GM21529 (cell line): Measurements from ENCODE around the gene FGFBP1.

Experiments used
- ATAC-seq: cut with Tn5 transposase; IDR thresholded peaks from one replicate; pipeline ENCODE4 v1.9.1; 2021; ENCODE audit not compliant: unreplicated experiment

FGFBP1 gene

GRCh38 chr4:15913631-15913970, 24.9 kb downstream of the FGFBP1 start:
- no peak for ATAC-seq

GRCh38 chr4:15912961-15913630, 25.4 kb downstream of the FGFBP1 start:
- ATAC-seq = no peak

GRCh38 chr4:15912236-15912635, 26.3 kb downstream of the FGFBP1 start:
- no peak for ATAC-seq

GRCh38 chr4:15910155-15910940, 28.2 kb downstream of the FGFBP1 start:
- no peak for ATAC-seq

GRCh38 chr4:15907430-15907829, 31.1 kb downstream of the FGFBP1 start:
- no peak for ATAC-seq

- no peak for ATAC-seq
Measured at GRCh38 chr4:15906020-15906443, 32.5 kb downstream of the FGFBP1 start.

GRCh38 chr4:15902746-15903145, 35.8 kb downstream of the FGFBP1 start:
- no peak for ATAC-seq

GRCh38 chr4:15901998-15902397, 36.5 kb downstream of the FGFBP1 start:
- ATAC-seq = no peak

GRCh38 chr4:15901007-15901406, 37.5 kb downstream of the FGFBP1 start:
- no peak for ATAC-seq

GRCh38 chr4:15899511-15899910, 39.0 kb downstream of the FGFBP1 start:
- ATAC-seq = no peak

GRCh38 chr4:15898902-15899301, 39.6 kb downstream of the FGFBP1 start:
- ATAC-seq = no peak

GRCh38 chr4:15897577-15897976, 41.0 kb downstream of the FGFBP1 start:
- no peak for ATAC-seq

- ATAC-seq = no peak
Measured at GRCh38 chr4:15894921-15895916, 43.3 kb downstream of the FGFBP1 start.

- no peak for ATAC-seq
Measured at GRCh38 chr4:15894393-15894792, 44.1 kb downstream of the FGFBP1 start.

GRCh38 chr4:15893962-15894361, 44.6 kb downstream of the FGFBP1 start:
- ATAC-seq = no peak

GRCh38 chr4:15891312-15891711, 47.2 kb downstream of the FGFBP1 start:
- ATAC-seq = no peak

- ATAC-seq = no peak
Measured at GRCh38 chr4:15890246-15890829, 48.2 kb downstream of the FGFBP1 start.

- no peak for ATAC-seq
Measured at GRCh38 chr4:15888515-15888914, 50.0 kb downstream of the FGFBP1 start.
